CD14-positive monocyte (primary cell): Measurements from ENCODE around the gene EMC8. TPM values are rescaled to one million over a fixed set of nuclear protein-coding genes. Genes with fewer than 3 reads are reported as not detected.

Source experiments
- DNase-seq, 3 donors: peaks; one replicate each; pipeline ENCODE4 v3.0.0-alpha.2; 2011 to 2022
- H2AFZ ChIP-seq: 2 replicates; pipeline ENCODE4 v1.6.0; 2012; ENCODE audit warnings: mild to moderate bottlenecking, low read depth, low read length, inconsistent platforms; ENCODE audit not compliant: insufficient read depth, poor library complexity, severe bottlenecking
- H3K27ac ChIP-seq, 2 donors: 1 replicate in 1 of 2; 2 replicates in 1 of 2; pipeline ENCODE4 v1.5.1; 2012 to 2013; ENCODE audit warnings: low read length in 2 of 2, control low read depth in 1 of 2, inconsistent platforms in 1 of 2, low read depth in 1 of 2, mild to moderate bottlenecking in 1 of 2
- H3K27me3 ChIP-seq, 2 donors: one replicate each; pipeline versions ENCODE4 v1.6.0 to v1.6.1; 2011 to 2013; ENCODE audit warnings: low read length in 2 of 2; ENCODE audit not compliant: control insufficient read depth in 2 of 2, insufficient read depth in 2 of 2
- H3K36me3 ChIP-seq, 2 donors: replicated peaks in 1 of 2; 1 replicate in 1 of 2; 2 replicates in 1 of 2; pipeline versions ENCODE4 v1.5.1 to v1.6.1; 2012 to 2013; ENCODE audit warnings: low read length in 2 of 2, control low read depth in 1 of 2, inconsistent platforms in 1 of 2, mild to moderate bottlenecking in 1 of 2; ENCODE audit not compliant: insufficient read depth in 2 of 2, control insufficient read depth in 1 of 2
- H3K4me1 ChIP-seq, 2 donors: 1 replicate in 1 of 2; 2 replicates in 1 of 2; pipeline versions ENCODE4 v1.5.1 to v1.6.1; 2012 to 2013; ENCODE audit warnings: low read length in 2 of 2, control low read depth in 1 of 2, inconsistent platforms in 1 of 2, mild to moderate bottlenecking in 1 of 2, moderate library complexity in 1 of 2; ENCODE audit not compliant: insufficient read depth in 2 of 2, control insufficient read depth in 1 of 2
- H3K4me2 ChIP-seq: replicated peaks from 2 replicates; pipeline ENCODE3; 2012; ENCODE audit warnings: low read length, moderate library complexity, mild to moderate bottlenecking; ENCODE audit not compliant: poor library complexity, severe bottlenecking; ENCODE audit errors: extremely low read depth
- H3K4me3 ChIP-seq, 3 experiments: fragments of 200-600 bp in 1 of 3; sonication (generic) in 1 of 3; replicated peaks in 1 of 3; 1 replicate in 2 of 3; 2 replicates in 1 of 3; pipeline ENCODE4 v1.5.1; 2011 to 2013; ENCODE audit warnings: low read length in 3 of 3, mild to moderate bottlenecking in 3 of 3, control low read depth in 2 of 3, low read depth in 2 of 3, inconsistent platforms in 1 of 3, moderate library complexity in 1 of 3
- H3K79me2 ChIP-seq: 2 replicates; pipeline ENCODE4 v1.6.0; 2012; ENCODE audit warnings: mild to moderate bottlenecking, control low read depth, inconsistent platforms, low read length, moderate library complexity; ENCODE audit not compliant: insufficient read depth
- H3K9ac ChIP-seq: 2 replicates; pipeline ENCODE4 v1.6.0; 2017; ENCODE audit warnings: low read length, mild to moderate bottlenecking; ENCODE audit not compliant: insufficient read depth, poor library complexity, severe bottlenecking
- H3K9me3 ChIP-seq, 2 donors: replicated peaks in 1 of 2; 1 replicate in 1 of 2; 2 replicates in 1 of 2; pipeline versions ENCODE4 v1.5.1 to v1.6.1; 2012 to 2013; ENCODE audit warnings: low read length in 2 of 2, control low read depth in 1 of 2; ENCODE audit not compliant: control insufficient read depth in 1 of 2, insufficient read depth in 1 of 2
- H4K20me1 ChIP-seq: 2 replicates; pipeline ENCODE4 v1.6.0; 2012; ENCODE audit warnings: mild to moderate bottlenecking, low read length, control low read depth, moderate library complexity; ENCODE audit not compliant: insufficient read depth
- H3K27ac Mint-ChIP-seq, 7 donors: one replicate each; pipeline ENCODE4 v1.8.0; 2020; ENCODE audit warnings: mild to moderate bottlenecking in 7 of 7, mixed read lengths in 7 of 7, moderate library complexity in 6 of 7, inconsistent platforms in 2 of 7
- H3K27me3 Mint-ChIP-seq, 3 donors: one replicate each; pipeline ENCODE4 v1.8.0; 2021 to 2022; ENCODE audit warnings: low read depth in 3 of 3, mild to moderate bottlenecking in 3 of 3, mixed read lengths in 3 of 3, moderate library complexity in 3 of 3, inconsistent platforms in 1 of 3
- H3K36me3 Mint-ChIP-seq, 2 donors: one replicate each; pipeline ENCODE4 v1.8.0; 2020; ENCODE audit warnings: mixed read lengths in 2 of 2, inconsistent platforms in 1 of 2, mild to moderate bottlenecking in 1 of 2
- H3K4me1 Mint-ChIP-seq: one replicate; pipeline ENCODE4 v1.8.0; 2020; ENCODE audit warnings: mild to moderate bottlenecking, mixed read lengths
- H3K4me3 Mint-ChIP-seq, 2 donors: one replicate each; pipeline ENCODE4 v1.8.0; 2020; ENCODE audit warnings: mild to moderate bottlenecking in 2 of 2, mixed read lengths in 2 of 2, moderate library complexity in 1 of 2
- H3K9me3 Mint-ChIP-seq, 7 donors: one replicate each; pipeline ENCODE4 v1.8.0; 2020 to 2022; ENCODE audit warnings: mixed read lengths in 7 of 7, mild to moderate bottlenecking in 6 of 7, moderate library complexity in 6 of 7, inconsistent platforms in 2 of 7
- WGBS: methylation state at CpG from one replicate; pipeline ENCODE4 v1.1.5; 2013; ENCODE audit warnings: missing lambda C conversion rate; ENCODE audit not compliant: insufficient coverage; 5-methylcytosine and 5-hydroxymethylcytosine counted together
- intact Hi-C, 2 donors: fragments of 100-400 bp; cut with micrococcal nuclease; formaldehyde crosslinking; loops; one replicate each; pipeline versions ENCODE4 v1.15.0 to v1.15.1; 2023
- polyA plus RNA-seq, 3 donors: library from polyadenylated mRNA; depleted of rRNA in 1 of 3; unstranded in 2 of 3; stranded (reverse) in 1 of 3; fragments of 300-500 nt in 2 of 3; fragments of >200 nt in 1 of 3; fragmentation: Illumina TruSeq in 2 of 3; gene quantifications; 1 replicate in 2 of 3; 2 replicates in 1 of 3; pipeline ENCODE4 v1.2.3, GENCODE V29; 2012 to 2021
- TF ChIP-seq, protein P1 (sequence below): fragments of 200-600 bp; IDR thresholded peaks from one replicate; pipeline ENCODE4 v1.8.0; 2022; ENCODE audit warnings: antibody characterized with exemption, mild to moderate bottlenecking

The EMC8 gene
- polyA plus RNA-seq, 3 donors = 28.2 to 30.0 (median 29.9) TPM

DNA sequence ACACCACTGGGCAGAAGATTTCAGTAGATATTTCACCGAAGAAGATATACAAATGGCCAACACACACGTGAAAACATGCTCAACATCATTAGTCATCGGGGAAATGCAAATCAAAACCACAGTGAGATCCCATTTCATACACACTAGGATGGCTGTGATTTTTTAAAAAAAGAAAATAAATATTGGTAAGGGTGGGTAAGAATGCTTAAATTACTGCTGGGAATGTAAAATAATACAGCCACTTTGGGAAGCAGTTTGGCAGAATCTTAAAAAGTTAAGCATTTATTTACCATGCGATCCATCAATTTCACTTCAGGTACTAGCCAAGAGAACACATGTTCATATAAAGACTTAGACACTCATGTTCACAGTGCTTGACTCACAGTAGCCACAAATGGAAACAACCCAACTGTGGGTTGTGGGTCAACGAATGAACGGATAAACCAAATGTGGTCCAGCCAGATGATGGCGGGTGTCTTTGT is 42.0 kb downstream of the EMC8 start:
- Histone ChIP-seq H3K9me3 (no peaks in the 10 kb centered on the region), H3K27ac (no peak overlapping the region), H3K27me3 (peaks cover 0 to under 1% of the 10 kb centered on the region in 2 donors), H2AFZ (no peak overlapping the region), H3K9ac (no peak overlapping the region), H4K20me1 (no peaks in the 10 kb centered on the region), H3K4me3 (no peak overlapping the region), H3K36me3 (no peaks in the 10 kb centered on the region), H3K4me1 (peaks cover 44 to 60% of the 10 kb centered on the region in 2 donors), H3K4me2 (no peak overlapping the region), H3K79me2 (no peaks in the 10 kb centered on the region)
- H3K4me1 Mint-ChIP-seq = peaks cover 56% of the 10 kb centered on the region
- no peak for DNase-seq
- intact Hi-C loops = loop anchor here in 1 of 2 donors (5.0 kb wide), 1 partner anchor 40 kb away; no protein-coding TSS in a partner anchor
- no peak overlapping the region for H3K27ac Mint-ChIP-seq
- peak overlapping the region in 1 of 2 donors; percentile 23 for H3K4me3 Mint-ChIP-seq
- H3K9me3 Mint-ChIP-seq = peaks cover 0 to 6% (median 2%) of the 10 kb centered on the region in 7 donors
- TF ChIP-seq, protein P1, sequence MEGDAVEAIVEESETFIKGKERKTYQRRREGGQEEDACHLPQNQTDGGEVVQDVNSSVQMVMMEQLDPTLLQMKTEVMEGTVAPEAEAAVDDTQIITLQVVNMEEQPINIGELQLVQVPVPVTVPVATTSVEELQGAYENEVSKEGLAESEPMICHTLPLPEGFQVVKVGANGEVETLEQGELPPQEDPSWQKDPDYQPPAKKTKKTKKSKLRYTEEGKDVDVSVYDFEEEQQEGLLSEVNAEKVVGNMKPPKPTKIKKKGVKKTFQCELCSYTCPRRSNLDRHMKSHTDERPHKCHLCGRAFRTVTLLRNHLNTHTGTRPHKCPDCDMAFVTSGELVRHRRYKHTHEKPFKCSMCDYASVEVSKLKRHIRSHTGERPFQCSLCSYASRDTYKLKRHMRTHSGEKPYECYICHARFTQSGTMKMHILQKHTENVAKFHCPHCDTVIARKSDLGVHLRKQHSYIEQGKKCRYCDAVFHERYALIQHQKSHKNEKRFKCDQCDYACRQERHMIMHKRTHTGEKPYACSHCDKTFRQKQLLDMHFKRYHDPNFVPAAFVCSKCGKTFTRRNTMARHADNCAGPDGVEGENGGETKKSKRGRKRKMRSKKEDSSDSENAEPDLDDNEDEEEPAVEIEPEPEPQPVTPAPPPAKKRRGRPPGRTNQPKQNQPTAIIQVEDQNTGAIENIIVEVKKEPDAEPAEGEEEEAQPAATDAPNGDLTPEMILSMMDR = no peak
- H3K36me3 Mint-ChIP-seq = no peaks in the 10 kb centered on the region
- 66% methylated on average over 4 of the region's 7 CpGs for WGBS
- H3K27me3 Mint-ChIP-seq = peaks cover 11 to 26% (median 14%) of the 10 kb centered on the region in 3 donors

DNA sequence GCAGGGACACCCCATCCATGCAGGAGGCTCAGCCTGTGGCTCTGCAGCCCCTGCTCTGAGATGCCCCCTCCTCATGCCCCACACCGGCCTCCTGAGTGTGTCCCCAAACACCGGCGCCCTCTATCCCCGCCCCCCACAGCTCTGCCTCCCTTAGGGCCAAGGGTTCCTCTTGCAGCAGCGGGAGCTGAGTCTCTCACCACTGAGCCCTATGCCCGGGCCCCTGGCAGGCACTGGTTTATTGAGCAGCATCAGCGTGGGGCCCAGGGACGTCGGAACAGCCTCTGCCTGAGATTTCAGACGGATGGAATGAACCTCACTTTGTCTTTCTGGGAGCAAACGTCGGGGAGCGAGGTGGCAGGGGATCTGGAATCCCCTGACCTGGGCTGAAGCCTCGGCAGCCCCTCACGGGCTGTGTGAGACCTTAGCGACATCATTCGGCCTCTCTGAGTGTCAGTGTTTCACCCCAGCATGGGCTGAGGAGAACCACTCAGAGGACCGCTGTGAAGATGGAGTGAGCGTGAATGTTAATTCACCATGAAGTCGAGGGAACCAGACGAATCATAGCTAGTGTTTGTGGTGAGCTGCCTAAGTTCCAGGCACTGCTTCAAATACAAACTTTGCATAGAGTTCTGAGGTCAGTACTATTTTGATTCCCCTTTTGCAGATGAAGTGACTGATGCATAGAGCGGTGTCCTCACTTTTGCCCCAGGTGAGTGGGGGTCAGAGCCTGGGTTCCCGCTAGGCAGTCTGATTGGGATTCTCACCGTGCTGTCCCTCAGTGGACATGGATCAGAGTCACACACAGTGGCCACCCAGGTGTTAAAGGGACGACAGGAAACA is 43.2 kb downstream of the EMC8 start:
- H3K4me1 ChIP-seq = peaks cover 39 to 59% of the 10 kb centered on the region in 2 donors
- no peak overlapping the region for H3K9ac ChIP-seq
- H3K9me3 ChIP-seq = no peaks in the 10 kb centered on the region
- Mint-ChIP-seq H3K27me3 (peaks cover 17 to 35% (median 20%) of the 10 kb centered on the region in 3 donors), H3K27ac (peak overlapping the region in 1 of 7 donors; percentile 63), H3K9me3 (peaks cover 0 to 6% (median 2%) of the 10 kb centered on the region in 7 donors), H3K4me1 (peaks cover 52% of the 10 kb centered on the region), H3K36me3 (no peaks in the 10 kb centered on the region), H3K4me3 (no peak overlapping the region)
- H3K4me2 ChIP-seq = no peak overlapping the region
- intact Hi-C loops = loop anchor here in 1 of 2 donors (5.0 kb wide), 1 partner anchor 39 kb away; no protein-coding TSS in a partner anchor
- H3K27ac ChIP-seq = no peak overlapping the region
- TF ChIP-seq, protein P1 = no peak
- peaks cover 0 to 9% of the 10 kb centered on the region in 2 donors for H3K27me3 ChIP-seq
- H4K20me1 ChIP-seq = no peaks in the 10 kb centered on the region
- WGBS = 85% methylated on average over 23 of the region's 25 CpGs
- H3K4me3 ChIP-seq = no peak overlapping the region
- H3K36me3 ChIP-seq = no peaks in the 10 kb centered on the region
- no peak overlapping the region for H2AFZ ChIP-seq
- DNase-seq = no peak
- H3K79me2 ChIP-seq = no peaks in the 10 kb centered on the region
